Osteoblast (primary cell): ENCODE results near the gene SLC9A5. TPM values are rescaled to one million over a fixed set of nuclear protein-coding genes. Genes with fewer than 3 reads are reported as not detected.
A peak's percentile ranks its signal among the peaks of the same experiment; 100 is the strongest.

Source experiments
- DNase-seq: peaks from one replicate; pipeline ENCODE4 v3.0.0; 2011; ENCODE audit warnings: low spot score, mixed read lengths; ENCODE audit not compliant: insufficient read length; ENCODE audit errors: missing footprints
- H2AFZ ChIP-seq: 2 replicates; pipeline ENCODE4 v1.6.0; 2011; ENCODE audit warnings: mild to moderate bottlenecking, low read length
- H3K27ac ChIP-seq: 2 replicates; pipeline ENCODE4 v1.5.1; 2011; ENCODE audit warnings: mild to moderate bottlenecking, low read depth, low read length, moderate library complexity
- H3K27me3 ChIP-seq: 2 replicates; pipeline ENCODE4 v1.6.0; 2012; ENCODE audit warnings: mild to moderate bottlenecking, control low read depth, inconsistent platforms, low read length, moderate library complexity; ENCODE audit not compliant: insufficient read depth
- H3K36me3 ChIP-seq: 2 replicates; pipeline ENCODE4 v1.5.1; 2011; ENCODE audit warnings: mild to moderate bottlenecking, low read length, control low read depth, moderate library complexity; ENCODE audit not compliant: insufficient read depth
- H3K4me1 ChIP-seq: 2 replicates; pipeline ENCODE4 v1.5.1; 2011; ENCODE audit warnings: mild to moderate bottlenecking, low read length, control low read depth, moderate library complexity; ENCODE audit not compliant: insufficient read depth
- H3K4me2 ChIP-seq: 2 replicates; pipeline ENCODE4 v1.6.0; 2011; ENCODE audit warnings: mild to moderate bottlenecking, low read length; ENCODE audit not compliant: insufficient read depth
- H3K4me3 ChIP-seq: fragments of 200-600 bp; sonication (generic); 3 replicates; pipeline ENCODE4 v1.5.1; 2012; ENCODE audit warnings: mild to moderate bottlenecking, low read length, inconsistent platforms; ENCODE audit not compliant: insufficient read depth
- H3K79me2 ChIP-seq: 2 replicates; pipeline ENCODE4 v1.6.0; 2012; ENCODE audit warnings: mild to moderate bottlenecking, low read length, control low read depth, inconsistent platforms; ENCODE audit not compliant: insufficient read depth
- H3K9me3 ChIP-seq: 2 replicates; pipeline ENCODE4 v1.5.1; 2011; ENCODE audit warnings: low read depth, low read length, control low read depth
- H4K20me1 ChIP-seq: 2 replicates; pipeline ENCODE4 v1.6.0; 2012; ENCODE audit warnings: mild to moderate bottlenecking, low read length, control low read depth; ENCODE audit not compliant: insufficient read depth
- total RNA-seq: library from RNA; depleted of rRNA; stranded (reverse); fragments of >200 nt; gene quantifications from 2 replicates; pipeline ENCODE4 v1.2.3, GENCODE V29; 2012
- TF ChIP-seq, protein P1 (sequence below): IDR thresholded peaks from 2 replicates; pipeline ENCODE4 v1.5.1; 2011; ENCODE audit warnings: mild to moderate bottlenecking, low read depth, low read length, moderate library complexity; ENCODE audit errors: extremely low read depth

SLC9A5 gene
- total RNA-seq, 1 donor = 3.6 TPM

DNA sequence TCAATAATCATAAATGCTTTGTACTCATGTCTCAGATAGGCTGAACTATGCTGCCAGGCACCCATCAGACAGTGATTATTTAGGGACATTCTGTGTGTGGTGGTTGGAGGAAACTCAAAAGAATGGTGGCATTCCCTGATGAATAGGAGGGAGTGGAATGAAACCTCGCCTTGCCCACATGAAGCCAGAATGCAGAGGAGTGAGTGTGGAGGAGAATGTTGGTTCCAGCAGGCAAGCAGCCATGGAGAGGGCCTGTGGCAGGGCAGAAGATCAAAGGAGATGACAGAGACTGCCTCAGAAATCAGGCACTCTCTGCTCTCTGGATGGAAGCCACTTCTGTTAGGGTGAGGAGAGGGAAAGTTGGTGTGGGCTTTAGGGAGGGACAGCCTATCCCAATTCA, 55.2 kb downstream of the SLC9A5 start:
- no peak overlapping the region for H2AFZ ChIP-seq
- peak; percentile 79 for DNase-seq
- TF ChIP-seq, protein P1, sequence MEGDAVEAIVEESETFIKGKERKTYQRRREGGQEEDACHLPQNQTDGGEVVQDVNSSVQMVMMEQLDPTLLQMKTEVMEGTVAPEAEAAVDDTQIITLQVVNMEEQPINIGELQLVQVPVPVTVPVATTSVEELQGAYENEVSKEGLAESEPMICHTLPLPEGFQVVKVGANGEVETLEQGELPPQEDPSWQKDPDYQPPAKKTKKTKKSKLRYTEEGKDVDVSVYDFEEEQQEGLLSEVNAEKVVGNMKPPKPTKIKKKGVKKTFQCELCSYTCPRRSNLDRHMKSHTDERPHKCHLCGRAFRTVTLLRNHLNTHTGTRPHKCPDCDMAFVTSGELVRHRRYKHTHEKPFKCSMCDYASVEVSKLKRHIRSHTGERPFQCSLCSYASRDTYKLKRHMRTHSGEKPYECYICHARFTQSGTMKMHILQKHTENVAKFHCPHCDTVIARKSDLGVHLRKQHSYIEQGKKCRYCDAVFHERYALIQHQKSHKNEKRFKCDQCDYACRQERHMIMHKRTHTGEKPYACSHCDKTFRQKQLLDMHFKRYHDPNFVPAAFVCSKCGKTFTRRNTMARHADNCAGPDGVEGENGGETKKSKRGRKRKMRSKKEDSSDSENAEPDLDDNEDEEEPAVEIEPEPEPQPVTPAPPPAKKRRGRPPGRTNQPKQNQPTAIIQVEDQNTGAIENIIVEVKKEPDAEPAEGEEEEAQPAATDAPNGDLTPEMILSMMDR = no peak
- H3K9me3 ChIP-seq = no peaks in the 10 kb centered on the region
- H3K27ac ChIP-seq = no peak overlapping the region
- no peak overlapping the region for H3K4me3 ChIP-seq
- H4K20me1 ChIP-seq = no peaks in the 10 kb centered on the region
- peaks cover 5% of the 10 kb centered on the region for H3K4me1 ChIP-seq
- H3K36me3 ChIP-seq = no peaks in the 10 kb centered on the region
- no peaks in the 10 kb centered on the region for H3K27me3 ChIP-seq
- H3K4me2 ChIP-seq = no peak overlapping the region
- H3K79me2 ChIP-seq = no peaks in the 10 kb centered on the region

DNA sequence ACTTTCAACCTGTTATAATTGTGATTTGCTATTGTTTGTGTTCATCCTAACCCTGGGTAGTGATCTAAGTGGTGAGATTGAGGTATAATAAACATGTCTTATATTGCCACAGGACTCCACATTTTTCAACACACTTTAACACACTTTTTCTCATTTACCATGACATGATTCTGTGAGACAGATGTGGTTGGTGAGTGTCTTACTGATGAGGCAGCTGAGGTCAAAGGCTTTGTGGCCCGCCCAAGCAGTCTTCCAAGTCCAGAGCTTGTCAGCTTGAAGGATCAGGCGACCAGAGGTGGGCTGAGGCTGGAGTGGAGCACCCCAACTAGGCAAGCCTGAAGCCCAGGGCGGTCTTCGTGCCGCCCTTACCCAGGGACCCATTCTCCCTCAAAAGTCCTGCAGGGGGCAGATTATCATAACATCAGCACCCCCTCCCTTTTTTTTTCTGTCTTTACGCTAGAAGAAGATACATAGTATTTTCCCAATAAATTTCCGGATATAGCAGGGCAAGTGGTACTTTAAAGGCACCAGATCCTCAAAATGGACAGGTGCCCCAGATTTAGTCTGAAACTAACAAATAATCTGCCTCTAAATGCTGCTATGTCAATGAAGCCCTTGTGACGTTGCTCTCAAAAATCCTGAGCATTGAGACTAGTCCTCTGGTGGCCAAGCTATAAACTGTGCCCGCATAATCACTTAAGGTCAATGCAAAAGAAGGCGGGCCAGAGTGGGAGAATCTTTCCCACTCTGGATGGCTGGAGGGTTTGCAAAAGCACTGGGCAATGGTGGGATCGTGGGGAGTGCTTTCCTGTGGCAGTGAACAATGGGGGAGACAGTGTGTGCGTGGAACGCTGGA, 56.7 kb downstream of the SLC9A5 start:
- peak; percentile 59 for DNase-seq
- Histone ChIP-seq H4K20me1 (no peaks in the 10 kb centered on the region), H3K79me2 (no peaks in the 10 kb centered on the region), H2AFZ (no peak overlapping the region), H3K27me3 (no peaks in the 10 kb centered on the region), H3K27ac (no peak overlapping the region), H3K4me2 (no peak overlapping the region), H3K9me3 (no peaks in the 10 kb centered on the region), H3K36me3 (no peaks in the 10 kb centered on the region), H3K4me1 (peaks cover 5% of the 10 kb centered on the region), H3K4me3 (no peak overlapping the region)
- TF ChIP-seq, protein P1 = no peak

DNA sequence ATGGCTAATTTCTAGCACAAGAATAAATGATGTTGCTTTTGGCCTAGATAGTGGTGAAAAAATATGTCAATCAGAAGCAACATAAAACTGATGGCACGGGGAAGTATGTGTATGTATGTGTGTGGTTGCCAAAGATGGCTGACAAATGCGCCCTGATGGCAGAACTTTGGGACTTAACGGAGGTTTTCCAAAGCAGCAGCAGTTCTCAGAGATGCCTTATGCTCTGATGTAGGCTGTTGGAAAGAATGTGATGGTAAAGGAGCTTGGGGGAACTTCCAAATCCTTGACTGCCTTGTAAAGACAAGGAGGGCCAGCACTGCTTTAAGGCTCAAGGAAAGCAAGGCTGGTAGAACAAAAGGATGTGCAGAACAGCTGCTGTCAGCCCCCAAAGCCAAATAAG, 61.8 kb downstream of the SLC9A5 start:
- TF ChIP-seq, protein P1 = no peak
- H3K27me3 ChIP-seq = no peaks in the 10 kb centered on the region
- DNase-seq = peak; percentile 31
- no peak overlapping the region for H3K4me3 ChIP-seq
- no peak overlapping the region for H3K4me2 ChIP-seq
- peak overlapping the region; percentile 7 for H2AFZ ChIP-seq
- H3K79me2 ChIP-seq = no peaks in the 10 kb centered on the region
- H3K27ac ChIP-seq = peak overlapping the region; percentile 76
- H3K9me3 ChIP-seq = no peaks in the 10 kb centered on the region
- peaks cover 19% of the 10 kb centered on the region for H3K4me1 ChIP-seq
- no peaks in the 10 kb centered on the region for H4K20me1 ChIP-seq
- no peaks in the 10 kb centered on the region for H3K36me3 ChIP-seq

DNA sequence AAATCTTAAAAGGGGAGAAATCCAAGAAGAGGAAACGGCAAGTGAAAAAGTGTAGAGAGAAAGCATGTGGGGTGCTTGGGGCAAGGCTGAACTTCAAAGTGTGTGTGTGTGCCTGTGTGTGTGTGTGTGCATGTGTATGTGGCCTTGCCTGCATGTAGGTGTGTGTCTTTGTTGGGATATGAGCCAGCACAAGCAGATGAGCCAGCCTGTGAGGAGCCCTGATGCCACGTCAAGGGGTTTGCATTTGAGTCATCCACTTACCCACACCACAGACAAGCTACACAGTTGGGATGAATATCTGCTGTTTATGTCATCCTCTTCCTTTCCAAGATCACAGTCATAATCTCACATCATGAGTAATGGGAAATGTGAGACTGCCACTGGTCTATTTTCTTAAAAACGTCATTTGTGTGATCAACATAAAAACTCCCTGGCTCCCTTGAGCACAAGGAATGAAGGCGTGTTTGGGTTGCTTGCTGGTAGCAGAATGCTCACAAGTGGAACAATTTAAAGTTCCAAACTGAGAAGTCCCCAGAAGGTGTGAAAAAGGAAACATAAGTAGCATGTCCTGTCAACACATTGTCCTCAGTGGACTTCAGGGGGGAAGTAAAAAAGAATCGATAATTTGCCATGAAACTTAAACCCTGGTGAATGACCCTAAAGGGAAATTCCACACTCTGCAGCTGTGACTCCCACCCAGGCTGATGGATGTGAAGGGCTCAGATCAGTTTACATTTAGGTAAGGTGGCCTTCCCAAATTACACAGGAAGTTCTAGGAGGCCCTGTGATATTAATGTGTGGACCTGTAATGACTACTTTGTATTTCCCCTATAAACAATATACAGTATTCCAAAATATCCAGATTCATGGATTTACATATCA, 63.1 kb downstream of the SLC9A5 start:
- Histone ChIP-seq H3K36me3 (no peaks in the 10 kb centered on the region), H3K4me2 (peak overlapping the region; percentile 46), H3K27me3 (no peaks in the 10 kb centered on the region), H3K9me3 (no peaks in the 10 kb centered on the region), H3K27ac (peak overlapping the region; percentile 89), H3K4me3 (no peak overlapping the region), H3K4me1 (peaks cover 19% of the 10 kb centered on the region), H4K20me1 (no peaks in the 10 kb centered on the region), H3K79me2 (no peaks in the 10 kb centered on the region), H2AFZ (no peak overlapping the region)
- DNase-seq = peak; percentile 96
- TF ChIP-seq, protein P1 = no peak
